Measurements from ENCODE around the gene CCDC85C.
A peak's percentile ranks its signal among the peaks of the same experiment; 100 is the strongest.

Gene CCDC85C

DNA sequence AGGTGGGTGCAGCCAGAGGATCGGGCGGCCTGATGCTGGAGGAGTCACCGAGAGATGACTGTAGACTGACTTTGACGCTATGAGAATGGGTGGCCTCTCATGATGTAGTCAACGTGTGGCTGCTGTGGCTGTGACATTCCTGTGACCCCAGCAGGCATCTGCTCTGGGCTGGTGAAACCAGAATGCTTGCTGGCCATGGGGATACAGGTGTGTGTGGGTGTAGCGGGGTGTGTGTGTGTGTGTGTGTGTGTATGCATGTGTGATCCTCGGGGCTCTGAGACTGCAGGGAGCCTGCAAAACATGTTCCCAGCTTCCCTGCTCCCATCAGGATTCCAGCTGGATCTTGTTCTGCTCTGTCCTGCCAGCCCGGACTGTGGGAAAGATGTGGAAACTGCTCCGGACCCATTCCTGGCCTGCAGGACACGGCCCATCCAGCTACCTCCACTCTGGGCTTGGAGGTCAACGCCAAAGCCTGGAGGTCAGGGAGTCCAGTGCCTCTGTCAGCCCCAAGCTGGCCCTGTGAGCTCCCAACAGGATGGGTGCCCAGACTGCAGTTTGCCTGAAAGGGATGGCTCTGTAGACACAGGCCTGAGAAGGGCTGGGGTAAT, 22.1 kb upstream of the CCDC85C start:
- TF ChIP-seq EZH2 (IDR thresholded peaks at IDR 0.05): no peak
- TF ChIP-seq POLR2AphosphoS5 (IDR thresholded peaks at IDR 0.05; ENCODE audit: borderline replicate concordance, low read depth, low read length): no peak
- TF ChIP-seq FOXP2 (optimal IDR thresholded peaks at IDR 0.05; ENCODE audit: control extremely low read depth, extremely low read length, insufficient read depth): no peak
- H3K4me3 ChIP-seq: no peak overlapping the region
- H3K9me3 ChIP-seq (ENCODE audit: low read depth, low read length): no peaks in the 10 kb centered on the region
- H3K9ac ChIP-seq (ENCODE audit: insufficient read length): no peak overlapping the region
- no peak overlapping the region for H3K27ac ChIP-seq
- DNase-seq (ENCODE audit: low read depth, low spot score): no peak
- no peaks in the 10 kb centered on the region for H3K36me3 ChIP-seq (ENCODE audit: insufficient read depth, low read length)

DNA sequence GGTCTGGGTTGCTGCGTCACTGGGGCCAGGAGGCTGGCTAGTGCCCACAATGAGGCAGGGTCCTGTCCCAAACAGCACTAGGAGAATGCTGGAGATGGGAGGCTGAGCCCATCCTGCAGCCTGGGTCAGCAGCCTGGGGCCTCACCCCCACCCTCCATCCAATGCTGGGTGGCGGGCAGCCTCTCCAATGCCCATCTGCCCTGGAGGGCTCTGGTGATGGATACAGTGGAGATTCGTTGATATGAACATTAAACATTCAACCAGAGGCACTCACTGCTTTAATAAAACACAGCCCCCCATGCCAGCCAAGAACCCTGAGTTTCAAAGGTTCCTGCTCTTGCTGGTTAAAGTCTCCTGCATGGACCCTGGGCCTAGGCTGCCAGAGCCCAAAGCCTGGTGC, 21.5 kb upstream of the CCDC85C start:
- Histone ChIP-seq H3K36me3 (ENCODE audit: insufficient read depth, low read length) (no peaks in the 10 kb centered on the region), H3K27ac (no peak overlapping the region), H3K4me3 (no peak overlapping the region), H3K9ac (ENCODE audit: insufficient read length) (no peak overlapping the region), H3K9me3 (ENCODE audit: low read depth, low read length) (no peaks in the 10 kb centered on the region)
- no peak for TF ChIP-seq FOXP2 (optimal IDR thresholded peaks at IDR 0.05; ENCODE audit: control extremely low read depth, extremely low read length, insufficient read depth)
- TF ChIP-seq EZH2 (IDR thresholded peaks at IDR 0.05): no peak
- no peak for TF ChIP-seq POLR2AphosphoS5 (IDR thresholded peaks at IDR 0.05; ENCODE audit: borderline replicate concordance, low read depth, low read length)
- DNase-seq (ENCODE audit: low read depth, low spot score): no peak

DNA sequence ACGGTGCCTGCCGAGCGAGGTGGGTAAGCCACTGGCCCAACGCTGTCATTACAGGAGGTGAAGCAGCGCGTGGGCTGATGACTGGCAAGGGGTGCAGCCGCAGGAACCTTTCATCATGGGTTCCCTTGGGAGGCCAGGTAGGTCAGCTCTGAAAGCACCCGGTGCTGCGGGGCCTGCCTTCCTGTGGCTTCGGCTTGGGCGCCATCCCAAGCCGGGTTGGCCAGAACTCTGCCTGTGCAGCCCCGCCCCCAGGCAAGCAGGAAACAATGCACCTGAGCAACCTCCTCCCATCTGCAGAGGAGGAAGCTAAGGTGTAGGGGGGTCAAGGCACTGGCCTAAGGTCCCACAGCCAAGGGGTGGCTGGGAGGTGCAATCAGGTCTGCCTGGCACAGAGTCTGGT, 21.0 kb upstream of the CCDC85C start:
- Histone ChIP-seq H3K27ac (no peak overlapping the region), H3K9me3 (ENCODE audit: low read depth, low read length) (no peaks in the 10 kb centered on the region), H3K36me3 (ENCODE audit: insufficient read depth, low read length) (no peaks in the 10 kb centered on the region), H3K9ac (ENCODE audit: insufficient read length) (no peak overlapping the region), H3K4me3 (no peak overlapping the region)
- TF ChIP-seq POLR2AphosphoS5 (IDR thresholded peaks at IDR 0.05; ENCODE audit: borderline replicate concordance, low read depth, low read length) (no peak), FOXP2 (optimal IDR thresholded peaks at IDR 0.05; ENCODE audit: control extremely low read depth, extremely low read length, insufficient read depth) (no peak), EZH2 (IDR thresholded peaks at IDR 0.05) (no peak)
- DNase-seq (ENCODE audit: low read depth, low spot score): no peak

DNA sequence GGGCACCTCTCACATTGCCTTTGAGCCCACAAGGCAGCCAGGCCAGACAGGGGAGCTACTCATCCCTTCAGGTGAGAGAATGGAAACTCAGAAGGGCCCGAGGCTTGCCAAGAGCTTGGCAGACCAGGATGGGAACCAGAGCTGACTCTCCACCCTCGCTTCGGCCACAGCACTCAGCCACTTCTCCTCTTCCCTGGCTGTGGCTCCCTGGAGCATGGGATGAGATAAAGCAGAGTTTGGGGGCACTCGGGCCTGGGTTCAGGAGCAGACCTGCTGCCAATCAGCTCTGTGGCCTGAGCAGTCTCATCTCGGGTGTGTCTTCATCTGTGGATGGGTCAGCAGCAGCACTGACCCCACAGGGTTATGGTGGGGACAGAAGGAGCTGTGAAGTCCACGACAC, 20.0 kb upstream of the CCDC85C start:
- TF ChIP-seq FOXP2 (optimal IDR thresholded peaks at IDR 0.05; ENCODE audit: control extremely low read depth, extremely low read length, insufficient read depth) (no peak), EZH2 (IDR thresholded peaks at IDR 0.05) (no peak), POLR2AphosphoS5 (IDR thresholded peaks at IDR 0.05; ENCODE audit: borderline replicate concordance, low read depth, low read length) (no peak)
- Histone ChIP-seq H3K9ac (ENCODE audit: insufficient read length) (no peak overlapping the region), H3K36me3 (ENCODE audit: insufficient read depth, low read length) (no peaks in the 10 kb centered on the region), H3K27ac (no peak overlapping the region), H3K4me3 (no peak overlapping the region), H3K9me3 (ENCODE audit: low read depth, low read length) (no peaks in the 10 kb centered on the region)
- DNase-seq (ENCODE audit: low read depth, low spot score): no peak

DNA sequence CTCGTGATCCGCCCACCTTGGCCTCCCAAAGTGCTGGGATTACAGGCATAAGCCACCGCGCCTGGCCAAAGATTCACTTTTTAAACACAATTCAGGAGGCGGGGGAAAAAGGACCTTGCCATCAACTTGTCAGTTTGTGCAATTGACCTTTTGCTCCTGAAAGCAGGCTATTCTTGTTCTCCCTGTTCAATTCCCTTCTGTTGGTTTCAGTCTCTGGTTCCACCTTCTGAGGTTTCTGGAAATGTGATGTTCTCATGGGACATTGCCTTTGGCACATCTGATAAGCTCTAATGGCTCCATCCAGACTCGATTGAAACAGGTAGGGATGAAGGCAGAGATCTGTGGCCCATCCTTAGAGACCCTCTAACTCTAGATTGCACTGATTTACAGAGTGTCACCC, 17.9 kb upstream of the CCDC85C start:
- Histone ChIP-seq H3K27ac (no peak overlapping the region), H3K9ac (ENCODE audit: insufficient read length) (no peak overlapping the region), H3K9me3 (ENCODE audit: low read depth, low read length) (no peaks in the 10 kb centered on the region), H3K36me3 (ENCODE audit: insufficient read depth, low read length) (no peaks in the 10 kb centered on the region), H3K4me3 (no peak overlapping the region)
- DNase-seq (ENCODE audit: low read depth, low spot score): no peak
- TF ChIP-seq EZH2 (IDR thresholded peaks at IDR 0.05): no peak

DNA sequence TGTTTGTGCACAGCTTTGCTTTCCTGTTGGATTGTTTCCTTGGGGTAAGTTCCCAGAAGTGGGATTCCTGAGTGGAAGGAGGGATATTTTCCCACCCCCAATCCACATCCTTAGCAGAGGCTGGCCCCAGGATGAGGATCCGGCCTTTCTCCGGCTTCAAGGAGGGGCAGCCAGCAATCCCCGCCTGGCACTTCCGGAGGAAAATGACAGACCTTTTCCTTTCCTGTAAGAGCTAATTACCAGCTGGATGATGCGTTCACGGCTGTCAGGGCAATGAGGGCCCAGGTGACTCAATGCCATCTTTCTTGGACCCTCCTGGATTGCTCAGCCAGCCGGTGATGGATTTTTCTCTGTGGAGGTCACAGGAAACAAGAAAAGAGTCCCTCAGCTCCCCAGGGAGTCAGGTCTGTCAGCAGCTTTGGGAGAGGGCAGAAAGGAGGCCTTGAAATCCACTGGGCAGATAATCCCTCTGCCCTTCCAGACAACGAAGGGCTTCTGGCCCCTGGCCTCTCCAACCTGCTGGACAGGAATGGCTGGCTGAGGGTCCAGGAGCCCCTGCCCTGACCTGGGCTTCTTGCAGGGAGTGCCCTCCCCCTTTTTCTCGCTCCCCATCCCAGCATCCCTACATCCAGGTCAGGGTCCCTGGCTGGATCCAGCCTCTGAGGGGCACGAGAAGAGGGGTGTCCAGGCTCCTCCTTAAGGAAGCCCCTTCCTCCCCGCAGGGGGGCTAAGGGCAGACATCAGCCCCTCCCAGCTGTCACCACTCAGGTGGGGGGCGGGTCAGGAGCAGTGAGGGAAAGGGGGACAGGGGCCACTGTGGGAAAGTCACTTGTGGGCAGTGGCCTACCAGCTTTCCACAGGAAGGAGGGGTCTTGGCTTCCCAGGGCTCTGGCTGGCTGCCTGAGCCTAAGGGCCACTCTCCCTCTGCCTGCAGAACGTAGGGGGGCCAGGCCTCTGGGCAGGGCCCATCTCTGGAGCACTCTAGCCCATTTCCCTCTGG, 16.1 kb upstream of the CCDC85C start:
- no peaks in the 10 kb centered on the region for H3K9me3 ChIP-seq (ENCODE audit: low read depth, low read length)
- H3K9ac ChIP-seq (ENCODE audit: insufficient read length): no peak overlapping the region
- TF ChIP-seq POLR2AphosphoS5 (IDR thresholded peaks at IDR 0.05; ENCODE audit: borderline replicate concordance, low read depth, low read length) (no peak), EZH2 (IDR thresholded peaks at IDR 0.05) (no peak), FOXP2 (optimal IDR thresholded peaks at IDR 0.05; ENCODE audit: control extremely low read depth, extremely low read length, insufficient read depth) (no peak)
- no peak overlapping the region for H3K4me3 ChIP-seq
- H3K36me3 ChIP-seq (ENCODE audit: insufficient read depth, low read length): no peaks in the 10 kb centered on the region
- H3K27ac ChIP-seq: no peak overlapping the region
- no peak for DNase-seq (ENCODE audit: low read depth, low spot score)

DNA sequence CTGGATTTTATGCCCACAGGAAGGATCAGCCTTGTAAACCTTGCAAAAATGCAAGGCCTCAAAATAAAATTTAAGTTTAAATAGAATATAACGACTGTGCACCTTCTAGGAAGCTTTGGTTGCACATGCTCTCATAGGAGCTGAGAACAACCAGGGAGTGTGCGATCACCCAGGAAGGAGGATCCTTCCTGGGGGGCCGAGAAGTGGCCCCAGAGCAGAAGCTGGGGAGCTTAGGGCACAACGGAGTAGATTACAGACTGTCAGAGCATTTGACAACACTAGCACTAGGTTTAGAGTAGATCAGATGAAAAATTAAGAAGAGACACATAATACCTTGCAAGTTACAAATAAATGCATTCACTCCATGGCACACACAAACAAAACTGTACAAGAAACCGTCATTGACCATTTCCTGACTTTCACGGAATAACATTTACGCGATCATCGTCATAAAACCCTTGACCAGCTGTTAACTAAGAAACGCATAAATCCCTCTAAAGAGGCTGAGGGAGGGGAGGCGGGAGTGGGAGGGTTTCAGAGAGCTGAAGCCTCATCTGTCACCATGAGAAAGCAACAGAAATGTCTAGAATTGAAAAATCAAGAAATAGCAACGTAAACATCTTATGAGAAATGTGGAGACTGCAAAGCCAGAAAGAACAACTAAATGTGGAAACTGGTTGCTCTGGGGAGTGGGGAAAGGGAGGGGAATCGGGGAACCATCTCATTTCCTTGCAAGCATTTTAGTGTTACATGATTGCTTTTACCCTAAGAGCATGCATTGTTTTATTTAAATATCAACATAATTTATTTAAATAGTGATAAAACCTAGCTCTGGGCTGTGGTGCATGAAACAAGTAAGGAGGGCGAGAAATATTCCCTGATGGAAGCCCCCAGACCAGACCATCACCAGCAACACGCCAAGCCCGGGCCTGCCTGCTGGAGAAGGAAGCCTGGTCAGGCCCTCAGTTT, 13.1 kb upstream of the CCDC85C start:
- TF ChIP-seq FOXP2 (optimal IDR thresholded peaks at IDR 0.05; ENCODE audit: control extremely low read depth, extremely low read length, insufficient read depth): no peak
- Histone ChIP-seq H3K27ac (peak overlapping the region; percentile 10; the same call in 1 of the 2 replicates), H3K36me3 (ENCODE audit: insufficient read depth, low read length) (no peaks in the 10 kb centered on the region), H3K9me3 (ENCODE audit: low read depth, low read length) (no peaks in the 10 kb centered on the region), H3K9ac (ENCODE audit: insufficient read length) (no peak overlapping the region), H3K4me3 (no peak overlapping the region)
- no peak for DNase-seq (ENCODE audit: low read depth, low spot score)

All from SK-N-MC (cell line).